Keratinocyte (primary cell): ENCODE measurements around the gene TNIK. TPM values are rescaled to one million over a fixed set of nuclear protein-coding genes. Genes with fewer than 3 reads are reported as not detected.

Experiments
- DNase-seq: peaks from one replicate; pipeline ENCODE4 v3.0.0-alpha.2; 2011; ENCODE audit warnings: low read depth, missing footprints, low spot score
- FAIRE-seq: peaks from 2 replicates; lab custom pipeline; 2011; peaks lifted over from hg19 to GRCh38; lab: Jason Lieb, UNC
- H2AFZ ChIP-seq: 2 replicates; pipeline ENCODE4 v1.6.0; 2012; ENCODE audit warnings: low read length, control low read depth, inconsistent platforms; ENCODE audit not compliant: control insufficient read depth
- H3K27ac ChIP-seq: 2 replicates; pipeline ENCODE4 v1.5.1; 2011; ENCODE audit warnings: low read length; ENCODE audit not compliant: control insufficient read depth, insufficient read depth
- H3K27me3 ChIP-seq: 3 replicates; pipeline ENCODE4 v1.6.0; 2011; ENCODE audit warnings: low read length; ENCODE audit not compliant: control insufficient read depth, insufficient read depth; ENCODE audit errors: extremely low read depth
- H3K36me3 ChIP-seq, 2 experiments: 2 replicates in 1 of 2; 3 replicates in 1 of 2; pipeline ENCODE4 v1.5.1; 2011; ENCODE audit warnings: low read length in 2 of 2, mild to moderate bottlenecking in 1 of 2; ENCODE audit not compliant: control insufficient read depth in 2 of 2, insufficient read depth in 2 of 2; ENCODE audit errors: extremely low read depth in 1 of 2
- H3K4me1 ChIP-seq: 3 replicates; pipeline ENCODE4 v1.5.1; 2011; ENCODE audit warnings: low read length; ENCODE audit not compliant: control insufficient read depth, insufficient read depth; ENCODE audit errors: extremely low read depth
- H3K4me2 ChIP-seq: 3 replicates; pipeline ENCODE4 v1.6.0; 2011; ENCODE audit warnings: low read depth, low read length; ENCODE audit not compliant: control insufficient read depth, insufficient read depth; ENCODE audit errors: extremely low read depth
- H3K4me3 ChIP-seq, 3 experiments: fragments of 200-600 bp in 1 of 3; sonication (generic) in 1 of 3; 2 replicates in 2 of 3; 3 replicates in 1 of 3; pipeline ENCODE4 v1.5.1; 2011 to 2016; ENCODE audit warnings: low read length in 3 of 3, mild to moderate bottlenecking in 3 of 3, control low read depth in 2 of 3, inconsistent platforms in 1 of 3, low read depth in 1 of 3, mixed read lengths in 1 of 3, mixed run types in 1 of 3, moderate library complexity in 1 of 3; ENCODE audit not compliant: control insufficient read depth in 2 of 3, insufficient read depth in 2 of 3; ENCODE audit errors: extremely low read depth in 1 of 3
- H3K79me2 ChIP-seq: 2 replicates; pipeline ENCODE4 v1.6.0; 2012; ENCODE audit warnings: low read length; ENCODE audit not compliant: control insufficient read depth, insufficient read depth
- H3K9ac ChIP-seq: 3 replicates; pipeline ENCODE4 v1.6.0; 2011; ENCODE audit warnings: low read length; ENCODE audit not compliant: control insufficient read depth, insufficient read depth; ENCODE audit errors: extremely low read depth
- H3K9me1 ChIP-seq: 3 replicates; pipeline ENCODE4 v1.6.0; 2011; ENCODE audit warnings: low read length; ENCODE audit not compliant: control insufficient read depth, insufficient read depth; ENCODE audit errors: extremely low read depth
- H3K9me3 ChIP-seq: 2 replicates; pipeline ENCODE4 v1.5.1; 2012; ENCODE audit warnings: low read depth, low read length; ENCODE audit not compliant: control insufficient read depth
- H4K20me1 ChIP-seq: 3 replicates; pipeline ENCODE4 v1.6.0; 2011; ENCODE audit warnings: low read length; ENCODE audit not compliant: control insufficient read depth, insufficient read depth; ENCODE audit errors: extremely low read depth
- EZH2 ChIP-seq: IDR thresholded peaks from one replicate; pipeline ENCODE4 v1.6.1; 2012; ENCODE audit warnings: inconsistent platforms, mild to moderate bottlenecking, low read length, moderate library complexity
- dilution Hi-C: fragments of 300-500 bp; cut with MboI; formaldehyde crosslinking; loops from one replicate; pipeline ENCODE4 v1.7.0; 2020; ENCODE audit warnings: low sequenced_read_pairs; ENCODE audit not compliant: extremely low pct_ligation_motif_present
- polyA plus RNA-seq, 5 experiments: library from polyadenylated mRNA; depleted of rRNA in 3 of 5; stranded (reverse) in 3 of 5; stranded (forward) in 1 of 5; unstranded in 1 of 5; fragments of >200 nt; gene quantifications; 1 replicate in 1 of 5; 2 replicates in 3 of 5; 3 replicates in 1 of 5; pipeline versions ENCODE4 v1.2.1 to v1.2.3, GENCODE V29; 2011 to 2012; ENCODE audit warnings: missing spikeins in 2 of 5, low read depth in 1 of 5, low replicate concordance in 1 of 5
- TF ChIP-seq, protein P1 (sequence below), 3 experiments: IDR thresholded peaks in 1 of 3; conservative IDR thresholded peaks in 1 of 3; optimal IDR thresholded peaks in 1 of 3; 2 replicates in 2 of 3; 3 replicates in 1 of 3; pipeline versions ENCODE3 to v1.5.1; 2011; ENCODE audit warnings: low read length in 3 of 3, mild to moderate bottlenecking in 3 of 3, moderate library complexity in 2 of 3, control low read depth in 1 of 3, inconsistent platforms in 1 of 3; ENCODE audit not compliant: insufficient read depth in 2 of 3; ENCODE audit errors: extremely low read depth in 1 of 3

Gene TNIK
- polyA plus RNA-seq, 1 donor (not counting 4 experiments of a cell fraction or from before 2014, with no cell fraction given) = 4.4 TPM

DNA sequence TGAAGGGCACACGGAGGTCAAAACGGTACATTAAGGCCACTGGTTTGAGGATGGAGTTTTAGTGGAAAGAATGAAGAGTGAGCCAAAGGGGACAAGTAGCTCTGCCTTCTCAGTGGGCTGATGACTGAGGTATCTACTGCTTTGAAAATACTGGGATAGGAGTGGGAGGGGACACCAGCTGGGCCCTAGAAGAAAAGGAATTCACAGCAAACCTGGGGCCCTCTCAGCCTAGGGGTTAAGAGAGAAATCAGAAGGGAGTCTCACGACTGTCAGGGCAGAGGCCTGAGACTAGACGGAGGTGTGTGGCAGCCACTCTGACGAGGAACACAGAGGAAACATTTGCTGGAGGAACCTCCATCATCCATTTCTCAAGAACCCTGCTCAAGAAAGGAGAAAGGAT lies 75.1 kb downstream of the TNIK start:
- no peak overlapping the region for H3K27ac ChIP-seq
- no peak overlapping the region for H3K4me2 ChIP-seq

DNA sequence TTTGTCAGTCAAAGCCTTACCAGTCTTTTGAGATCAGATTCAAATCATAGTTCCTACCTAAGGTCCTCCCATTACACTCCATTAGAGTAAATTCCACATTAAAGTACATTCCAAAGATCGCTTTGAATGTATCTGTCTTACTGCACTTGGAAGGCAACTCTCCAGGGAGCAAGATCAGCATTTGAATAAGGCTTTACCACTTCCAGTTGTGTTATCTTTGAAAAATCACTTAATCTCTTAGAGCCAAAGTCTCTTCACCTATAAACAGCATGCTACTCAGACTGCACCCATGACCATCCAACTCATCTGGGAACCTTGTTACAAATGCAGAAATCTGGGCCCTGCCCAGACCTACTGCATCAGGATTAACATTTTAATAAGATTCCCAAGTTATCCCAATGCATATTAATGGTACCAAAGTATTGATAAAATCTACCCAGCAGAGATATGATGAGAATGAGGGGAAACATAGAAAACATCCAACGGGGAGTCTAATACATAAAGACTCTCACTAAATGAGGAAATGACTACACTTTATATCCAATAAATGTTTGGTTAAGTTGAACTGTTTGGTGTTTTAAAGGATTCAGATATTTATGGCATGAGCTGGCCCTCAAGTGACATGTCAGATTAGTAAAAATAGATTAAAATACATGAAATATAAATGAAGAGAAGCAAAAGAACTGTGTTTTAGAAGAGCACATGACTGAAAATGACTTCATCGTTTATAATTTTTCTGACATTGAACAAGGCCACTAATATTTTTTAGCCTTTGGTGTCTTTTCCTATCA lies 75.9 kb downstream of the TNIK start:
- no peaks in the 10 kb centered on the region for H3K79me2 ChIP-seq
- no peak overlapping the region for H3K4me3 ChIP-seq
- H4K20me1 ChIP-seq = no peaks in the 10 kb centered on the region
- DNase-seq (no peak), FAIRE-seq (no peak)
- dilution Hi-C loops = no loop called here
- no peak overlapping the region for H3K27ac ChIP-seq
- no peak overlapping the region for H2AFZ ChIP-seq
- no peak for TF ChIP-seq EZH2
- TF ChIP-seq, protein P1, sequence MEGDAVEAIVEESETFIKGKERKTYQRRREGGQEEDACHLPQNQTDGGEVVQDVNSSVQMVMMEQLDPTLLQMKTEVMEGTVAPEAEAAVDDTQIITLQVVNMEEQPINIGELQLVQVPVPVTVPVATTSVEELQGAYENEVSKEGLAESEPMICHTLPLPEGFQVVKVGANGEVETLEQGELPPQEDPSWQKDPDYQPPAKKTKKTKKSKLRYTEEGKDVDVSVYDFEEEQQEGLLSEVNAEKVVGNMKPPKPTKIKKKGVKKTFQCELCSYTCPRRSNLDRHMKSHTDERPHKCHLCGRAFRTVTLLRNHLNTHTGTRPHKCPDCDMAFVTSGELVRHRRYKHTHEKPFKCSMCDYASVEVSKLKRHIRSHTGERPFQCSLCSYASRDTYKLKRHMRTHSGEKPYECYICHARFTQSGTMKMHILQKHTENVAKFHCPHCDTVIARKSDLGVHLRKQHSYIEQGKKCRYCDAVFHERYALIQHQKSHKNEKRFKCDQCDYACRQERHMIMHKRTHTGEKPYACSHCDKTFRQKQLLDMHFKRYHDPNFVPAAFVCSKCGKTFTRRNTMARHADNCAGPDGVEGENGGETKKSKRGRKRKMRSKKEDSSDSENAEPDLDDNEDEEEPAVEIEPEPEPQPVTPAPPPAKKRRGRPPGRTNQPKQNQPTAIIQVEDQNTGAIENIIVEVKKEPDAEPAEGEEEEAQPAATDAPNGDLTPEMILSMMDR (optimal IDR thresholded peaks at IDR 0.05 in 1 of 3, IDR thresholded peaks at IDR 0.05 in 1 of 3, conservative IDR thresholded peaks at IDR 0.05 in 1 of 3; ENCODE audit: extremely low read depth in 1 of 3, insufficient read depth in 2 of 3, low read length in 3 of 3) = no peak
- no peaks in the 10 kb centered on the region for H3K36me3 ChIP-seq
- peaks cover 2% of the 10 kb centered on the region for H3K4me1 ChIP-seq
- H3K4me2 ChIP-seq = no peak overlapping the region
- H3K9ac ChIP-seq = no peak overlapping the region
- no peaks in the 10 kb centered on the region for H3K9me3 ChIP-seq
- H3K27me3 ChIP-seq = no peaks in the 10 kb centered on the region
- no peaks in the 10 kb centered on the region for H3K9me1 ChIP-seq

More for the DNA sequence above, 75.1 kb downstream of the TNIK start:
- Histone ChIP-seq H3K9me1 (no peaks in the 10 kb centered on the region), H3K9me3 (no peaks in the 10 kb centered on the region), H3K4me1 (no peaks in the 10 kb centered on the region), H3K79me2 (no peaks in the 10 kb centered on the region), H2AFZ (no peak overlapping the region), H3K9ac (no peak overlapping the region), H3K4me3 (no peak overlapping the region), H3K27me3 (no peaks in the 10 kb centered on the region), H3K36me3 (no peaks in the 10 kb centered on the region), H4K20me1 (no peaks in the 10 kb centered on the region)
- dilution Hi-C loops = no loop called here
- no peak for TF ChIP-seq EZH2
- FAIRE-seq (no peak), DNase-seq (no peak)
